Measurements from ENCODE around the gene HACE1.
"Not testable (repeated sequence)": the region's sequence is repeated elsewhere in the genome, so short reads cannot be mapped to it uniquely, and the experiment has no call there.

The HACE1 gene

GRCh38 chr6:104829183-104829958, 30.3 kb downstream of the HACE1 start:
- no peak for DNase-seq

GRCh38 chr6:104828478-104828877, 31.2 kb downstream of the HACE1 start:
- no peak for DNase-seq

- not testable (repeated sequence) for DNase-seq
Measured at GRCh38 chr6:104820820-104821219, 38.9 kb downstream of the HACE1 start.

GRCh38 chr6:104816125-104816524, 43.6 kb downstream of the HACE1 start:
- no peak for DNase-seq

DNA sequence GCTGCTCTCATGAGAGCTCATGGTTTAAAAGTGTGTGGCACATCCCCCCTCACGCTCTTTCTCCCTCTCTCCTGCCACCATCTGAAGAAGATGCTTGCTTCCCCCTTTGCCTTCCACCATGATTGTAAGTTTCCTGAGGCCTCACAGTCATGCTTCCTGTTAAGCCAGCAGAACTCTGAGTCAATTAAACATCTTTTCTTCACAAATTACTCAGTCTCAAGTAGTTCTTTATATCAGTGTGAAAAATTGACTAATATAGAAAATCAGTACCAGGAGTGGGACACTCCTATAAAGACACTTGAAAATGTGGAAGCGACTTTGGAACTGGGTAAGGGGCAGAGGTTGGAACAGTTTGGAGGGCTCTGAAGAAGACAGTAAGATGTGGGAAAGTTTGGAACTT, 45.0 kb downstream of the HACE1 start:
- DNase-seq: no peak

DNA sequence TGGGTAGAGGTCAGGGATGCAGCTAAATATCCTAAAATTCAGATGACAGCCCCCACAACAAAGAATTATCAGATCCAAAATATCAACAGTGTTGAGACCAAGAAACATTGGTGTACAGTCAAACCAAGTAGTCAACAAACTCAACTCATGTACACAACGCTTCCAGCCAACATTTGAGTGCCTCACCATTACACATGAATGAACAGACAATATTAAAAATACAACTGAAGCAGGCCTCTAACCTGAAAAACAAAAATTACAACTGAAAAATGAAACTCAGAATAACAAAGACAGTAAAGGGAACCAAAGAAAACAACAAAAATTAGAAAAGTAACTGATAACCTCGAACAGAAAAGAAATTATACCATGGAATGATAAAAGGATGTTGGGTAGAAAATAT, 46.2 kb downstream of the HACE1 start:
- no peak for DNase-seq

DNA sequence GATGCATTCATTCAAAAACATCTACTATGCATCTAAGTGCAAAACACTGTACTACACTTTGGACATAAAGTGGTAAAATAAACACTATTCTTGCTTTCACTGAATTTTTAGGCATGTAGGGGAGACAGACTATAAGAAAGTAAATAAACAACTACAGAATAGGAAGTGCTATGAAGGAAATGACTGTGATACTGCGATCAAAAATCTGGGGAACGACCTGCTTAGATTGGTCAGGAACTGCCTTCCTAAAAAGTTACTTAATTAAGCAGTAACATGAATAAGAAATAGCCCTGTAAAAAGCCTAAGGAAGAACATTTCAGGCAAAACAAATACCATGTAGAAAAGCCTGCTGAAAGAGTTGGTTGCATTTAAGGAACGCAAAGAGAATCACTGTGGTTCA, 50.6 kb downstream of the HACE1 start:
- DNase-seq: no peak

- DNase-seq: not testable (repeated sequence)
Measured at GRCh38 chr6:104805335-104805734, 54.4 kb downstream of the HACE1 start.

DNA sequence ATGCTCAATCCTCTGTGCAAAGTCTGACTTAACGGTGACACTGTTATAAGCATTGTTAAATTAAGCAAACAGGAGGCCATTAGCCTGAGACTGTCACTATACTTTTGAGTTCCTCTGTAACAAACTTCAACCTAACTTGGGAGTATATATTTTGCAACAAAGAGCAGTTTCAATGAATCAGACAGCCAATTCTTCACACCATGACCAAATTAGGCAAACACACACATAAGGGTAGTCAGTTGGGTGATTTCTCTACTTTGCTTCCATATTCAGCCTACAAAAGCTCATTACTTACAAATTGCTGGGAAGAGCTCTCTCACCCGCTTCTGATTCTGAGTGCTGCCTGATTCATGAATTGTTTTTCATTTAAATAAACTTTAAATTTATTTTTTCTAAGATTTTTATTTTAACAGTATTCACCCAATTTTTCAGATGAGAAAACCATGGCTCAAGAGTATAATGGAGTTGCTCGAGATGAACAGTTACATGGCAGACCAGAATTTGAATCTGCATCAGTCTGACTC, 60.5 kb downstream of the HACE1 start:
- no peak for DNase-seq

GRCh38 chr6:104796031-104796785, 63.5 kb downstream of the HACE1 start:
- DNase-seq: no peak

DNA sequence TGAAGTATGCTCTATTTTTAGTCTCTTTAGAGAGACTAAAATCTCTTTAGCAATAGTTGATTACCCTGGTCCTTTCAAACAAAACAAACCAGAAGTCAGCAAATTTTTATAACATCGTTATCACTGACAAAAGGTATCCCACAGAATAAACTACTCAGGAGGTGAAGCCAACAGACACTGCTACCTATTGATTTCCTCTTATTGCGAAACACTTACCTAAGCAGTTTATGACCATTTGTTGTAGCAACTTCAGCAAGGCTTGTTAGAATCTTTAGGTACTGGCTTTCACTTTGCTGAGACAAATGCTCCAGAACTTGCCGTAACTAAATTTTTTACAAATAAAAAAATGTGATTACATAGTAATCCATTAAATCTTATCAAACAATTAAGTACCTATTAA, 64.4 kb downstream of the HACE1 start:
- DNase-seq: no peak

DNA sequence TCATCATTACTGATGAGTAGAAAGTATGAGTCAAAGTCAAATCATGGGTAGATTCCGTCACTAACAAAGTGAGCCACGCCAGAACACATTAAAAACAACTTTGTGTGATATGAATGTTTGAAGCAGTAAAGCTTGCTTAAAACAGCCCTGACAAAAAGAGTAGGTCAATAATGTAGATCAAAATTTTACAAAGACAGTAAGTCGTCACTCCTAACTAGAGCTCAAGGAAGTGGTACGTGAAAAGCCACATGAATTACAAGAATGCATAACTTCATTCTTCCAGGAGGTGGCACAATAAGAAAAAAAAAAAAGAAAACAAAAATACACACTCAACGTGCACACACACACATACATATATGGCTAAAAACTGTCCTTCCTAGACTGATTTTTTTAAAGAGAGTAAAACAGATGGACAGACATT, 69.9 kb downstream of the HACE1 start:
- no peak for DNase-seq

DNA sequence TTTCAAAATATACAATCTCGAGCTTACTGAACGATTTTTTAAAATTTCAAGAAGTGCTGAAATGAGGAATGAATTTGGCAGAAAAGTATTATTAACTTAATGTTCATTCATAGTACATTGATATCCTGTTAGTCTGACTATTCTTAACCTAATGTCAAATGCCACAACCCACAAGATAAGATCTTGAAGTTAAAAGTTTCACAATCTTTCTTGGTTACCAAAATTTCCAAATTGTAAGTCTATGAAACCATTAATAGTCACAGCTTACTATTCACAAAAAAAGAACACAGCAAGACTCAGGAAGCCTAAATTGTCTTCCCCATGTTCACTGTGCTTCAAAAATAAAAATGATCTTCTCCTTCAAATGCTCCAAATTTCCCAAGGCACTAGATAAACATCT, 71.3 kb downstream of the HACE1 start:
- DNase-seq: no peak

- no peak for DNase-seq
Measured at GRCh38 chr6:104787305-104787704, 72.4 kb downstream of the HACE1 start.

GRCh38 chr6:104784884-104785283, 74.8 kb downstream of the HACE1 start:
- DNase-seq: no peak

DNA sequence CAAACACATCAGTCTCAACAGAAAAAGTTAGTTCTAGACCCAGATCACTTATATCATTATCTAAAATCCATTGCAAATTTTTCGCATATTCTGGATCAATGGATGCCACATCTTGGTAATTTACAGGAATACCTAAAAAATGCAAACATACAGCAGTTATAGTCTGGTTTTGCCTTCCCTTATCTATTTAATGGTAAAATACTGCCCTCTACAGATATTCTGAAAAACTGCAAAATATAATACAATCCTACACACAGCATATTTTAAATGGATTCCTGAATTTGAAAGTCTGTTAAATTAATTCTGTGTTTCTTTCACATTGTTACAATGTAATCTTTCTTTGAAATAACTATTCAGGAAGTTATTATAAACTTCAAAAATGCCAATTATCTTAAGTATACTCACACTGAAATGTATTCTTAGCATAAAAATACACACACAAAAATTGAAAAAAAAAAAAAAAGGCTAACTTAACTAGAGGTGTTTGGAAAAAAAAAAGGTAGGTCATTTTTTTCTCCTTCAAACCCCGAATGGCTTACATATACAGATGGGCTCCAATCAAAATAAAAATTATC, 88.4 kb downstream of the HACE1 start:
- DNase-seq: no peak

GRCh38 chr6:104768906-104769305, 90.8 kb downstream of the HACE1 start:
- no peak for DNase-seq

GRCh38 chr6:104766595-104766994, 93.1 kb downstream of the HACE1 start:
- no peak for DNase-seq

DNA sequence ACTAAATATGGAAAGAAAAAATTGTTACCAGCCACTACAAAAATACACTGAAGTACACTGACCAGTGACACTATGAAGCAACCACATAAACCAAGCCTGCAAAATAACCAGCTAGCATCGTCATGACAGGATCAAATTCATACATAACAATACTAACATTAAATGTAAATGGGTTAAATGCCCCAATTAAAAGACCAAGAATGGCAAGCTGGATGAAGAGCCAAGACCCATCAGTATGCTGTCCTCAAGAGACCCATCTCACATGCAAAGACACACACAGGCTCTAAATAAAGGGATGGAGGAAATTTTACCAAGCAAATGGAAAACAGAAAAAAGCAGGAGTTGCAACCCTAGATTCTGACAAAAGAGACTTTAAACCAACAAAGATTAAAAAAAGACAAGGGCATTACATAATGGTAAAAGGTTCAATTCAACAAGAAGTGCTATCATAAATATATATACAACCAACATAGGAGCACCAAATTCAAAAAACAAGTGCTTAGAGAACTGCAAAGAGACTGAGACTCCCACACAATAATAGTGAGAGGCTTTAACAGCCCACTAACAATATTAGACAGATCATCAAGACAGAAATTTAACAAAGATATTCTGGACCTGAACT, 104.8 kb downstream of the HACE1 start:
- no peak for DNase-seq

DNA sequence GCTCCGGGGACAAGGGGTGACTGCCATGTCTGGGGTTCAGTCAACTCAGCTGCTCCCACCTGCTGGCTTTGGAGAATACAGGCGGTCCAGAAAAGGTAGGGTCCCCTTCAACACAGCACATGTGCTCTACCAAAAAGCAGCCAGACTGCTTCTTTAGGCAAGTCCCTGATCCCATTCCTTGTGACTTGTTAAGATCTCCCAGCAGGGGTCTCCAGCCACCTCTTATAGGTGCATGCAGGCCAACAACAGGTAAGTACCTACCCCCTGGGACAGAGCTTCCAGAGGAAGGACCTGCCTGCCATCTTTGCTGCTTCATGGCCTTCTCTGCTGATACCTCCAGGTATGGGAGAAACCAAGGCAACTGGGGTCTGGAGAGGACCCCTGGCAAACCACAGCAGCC, 106.5 kb downstream of the HACE1 start:
- no peak for DNase-seq

GRCh38 chr6:104750449-104750848, 109.3 kb downstream of the HACE1 start:
- no peak for DNase-seq

DNA sequence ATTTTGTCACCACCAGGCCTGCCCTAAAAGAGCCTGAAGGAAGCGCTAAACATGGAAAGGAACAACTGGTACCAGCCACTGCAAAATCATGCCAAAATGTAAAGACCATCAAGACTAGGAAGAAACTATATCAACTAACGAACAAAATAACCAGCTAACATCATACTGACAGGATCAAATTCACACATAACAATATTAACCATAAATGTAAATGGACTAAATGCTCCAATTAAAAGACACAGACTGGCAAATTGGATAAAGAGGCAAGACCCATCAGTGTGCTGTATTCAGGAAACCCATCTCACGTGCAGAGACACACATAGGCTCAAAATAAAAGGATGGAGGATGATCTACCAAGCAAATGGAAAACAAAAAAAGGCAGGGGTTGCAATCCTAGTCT, 120.6 kb downstream of the HACE1 start:
- not testable (repeated sequence) for DNase-seq

DNA sequence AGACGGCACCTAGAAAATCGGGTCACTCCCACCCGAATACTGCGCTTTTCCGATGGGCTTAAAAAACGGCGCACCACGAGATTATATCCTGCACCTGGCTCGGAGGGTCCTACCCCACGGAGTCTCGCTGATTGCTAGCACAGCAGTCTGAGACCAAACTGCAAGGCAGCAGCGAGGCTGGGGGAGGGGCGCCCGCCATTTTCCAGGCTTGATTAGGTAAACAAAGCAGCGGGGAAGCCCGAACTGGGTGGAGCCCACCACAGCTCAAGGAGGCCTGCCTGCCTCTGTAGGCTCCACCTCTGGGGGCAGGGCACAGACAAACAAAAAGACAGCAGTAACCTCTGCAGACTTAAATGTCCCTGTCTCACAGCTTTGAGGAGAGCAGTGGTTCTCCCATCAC, 122.2 kb downstream of the HACE1 start:
- DNase-seq: not testable (repeated sequence)
